GM12878 (cell line): ENCODE results near the gene SCN10A.

ENCODE experiments used
- CTCF ChIP-seq, 3 experiments: IDR thresholded peaks in 2 of 3; conservative IDR thresholded peaks in 1 of 3; 2 replicates each; pipeline ENCODE4 v1.5.1; 2011; ENCODE audit warnings: low read depth in 3 of 3, low read length in 3 of 3, mild to moderate bottlenecking in 3 of 3, control low read depth in 2 of 3, moderate library complexity in 2 of 3, inconsistent platforms in 1 of 3, mixed read lengths in 1 of 3; ENCODE audit not compliant: control insufficient read depth in 2 of 3, insufficient read depth in 1 of 3; ENCODE audit errors: extremely low read depth in 1 of 3
- EED ChIP-seq: sonication (generic); IDR thresholded peaks from 2 replicates; pipeline ENCODE4 v1.6.1; 2016; ENCODE audit warnings: antibody characterized with exemption, low read depth
- EZH2 ChIP-seq: IDR thresholded peaks from 2 replicates; pipeline ENCODE4 v1.6.1; 2012; ENCODE audit warnings: low read depth, mild to moderate bottlenecking, control low read depth, inconsistent platforms, low read length, borderline replicate concordance; ENCODE audit not compliant: control insufficient read depth
- IRF3 ChIP-seq: fragments of 450-650 bp; IDR thresholded peaks from 2 replicates; pipeline ENCODE4 v1.6.1; 2014; ENCODE audit warnings: mild to moderate bottlenecking
- IRF4 ChIP-seq: IDR thresholded peaks from 2 replicates; pipeline ENCODE4 v1.6.1; 2011; ENCODE audit warnings: low read depth, low read length
- POLR2AphosphoS5 ChIP-seq: IDR thresholded peaks from 2 replicates; pipeline ENCODE4 v1.6.1; 2011; ENCODE audit warnings: mild to moderate bottlenecking, low read length, inconsistent platforms
- RELA ChIP-seq: fragments of 450-650 bp; IDR thresholded peaks from 2 replicates; pipeline ENCODE4 v1.8.0; 2014; ENCODE audit warnings: borderline replicate concordance; ENCODE audit not compliant: partially characterized antibody
- USF2 ChIP-seq: IDR thresholded peaks from 2 replicates; pipeline ENCODE4 v1.6.1; 2011; ENCODE audit warnings: low read depth, low read length, improper control_type of control experiment, borderline replicate concordance

GRCh38 chr3:38702231-38702630 lies 113.8 kb downstream of the SCN10A start:
- TF ChIP-seq EED (no peak), CTCF (IDR thresholded peaks at IDR 0.05 in 2 of 3, conservative IDR thresholded peaks at IDR 0.05 in 1 of 3; ENCODE audit: control insufficient read depth in 2 of 3, extremely low read depth in 1 of 3, insufficient read depth in 1 of 3, low read depth in 3 of 3, low read length in 3 of 3) (no peak), POLR2AphosphoS5 (no peak), EZH2 (no peak), RELA (no peak), IRF3 (no peak), IRF4 (no peak), USF2 (no peak)
